ENCODE measurements around the gene AP1S3.

Gene AP1S3

DNA sequence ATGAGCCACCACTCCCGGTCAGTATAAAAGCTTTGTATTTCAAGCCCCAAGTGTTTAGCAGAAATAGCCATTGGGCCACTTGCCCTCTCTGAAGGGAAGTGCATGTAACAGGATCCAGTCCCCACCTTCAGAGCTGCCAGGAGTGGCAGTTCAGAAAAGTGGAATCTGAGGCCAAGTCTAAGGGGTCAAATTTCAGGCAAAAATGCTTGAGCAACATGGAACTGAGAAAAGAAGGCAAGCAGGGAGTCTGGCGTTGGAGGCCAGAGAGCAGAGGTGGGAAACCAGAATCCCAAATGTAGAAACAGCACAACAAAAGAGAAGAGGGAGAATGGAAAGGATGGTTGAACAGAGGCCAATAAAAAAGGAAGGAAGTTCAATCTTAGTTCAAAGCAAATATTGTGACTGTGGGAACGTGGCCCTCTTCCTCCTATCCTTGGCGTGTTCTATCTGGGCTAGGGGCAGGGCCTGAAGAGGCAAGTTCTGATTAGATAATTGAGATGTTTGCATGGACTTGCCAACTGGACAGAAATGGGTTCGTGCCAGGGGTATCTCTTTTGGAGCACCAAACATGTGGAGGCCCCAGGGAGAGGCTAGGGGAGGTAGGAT lies 102.2 kb downstream of the AP1S3 start:
- no peak overlapping the region for H3K4me3 ChIP-seq (ENCODE audit: low read depth, low read length)
- TF ChIP-seq, protein P1, sequence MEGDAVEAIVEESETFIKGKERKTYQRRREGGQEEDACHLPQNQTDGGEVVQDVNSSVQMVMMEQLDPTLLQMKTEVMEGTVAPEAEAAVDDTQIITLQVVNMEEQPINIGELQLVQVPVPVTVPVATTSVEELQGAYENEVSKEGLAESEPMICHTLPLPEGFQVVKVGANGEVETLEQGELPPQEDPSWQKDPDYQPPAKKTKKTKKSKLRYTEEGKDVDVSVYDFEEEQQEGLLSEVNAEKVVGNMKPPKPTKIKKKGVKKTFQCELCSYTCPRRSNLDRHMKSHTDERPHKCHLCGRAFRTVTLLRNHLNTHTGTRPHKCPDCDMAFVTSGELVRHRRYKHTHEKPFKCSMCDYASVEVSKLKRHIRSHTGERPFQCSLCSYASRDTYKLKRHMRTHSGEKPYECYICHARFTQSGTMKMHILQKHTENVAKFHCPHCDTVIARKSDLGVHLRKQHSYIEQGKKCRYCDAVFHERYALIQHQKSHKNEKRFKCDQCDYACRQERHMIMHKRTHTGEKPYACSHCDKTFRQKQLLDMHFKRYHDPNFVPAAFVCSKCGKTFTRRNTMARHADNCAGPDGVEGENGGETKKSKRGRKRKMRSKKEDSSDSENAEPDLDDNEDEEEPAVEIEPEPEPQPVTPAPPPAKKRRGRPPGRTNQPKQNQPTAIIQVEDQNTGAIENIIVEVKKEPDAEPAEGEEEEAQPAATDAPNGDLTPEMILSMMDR (IDR thresholded peaks at IDR 0.05; ENCODE audit: borderline replicate concordance, insufficient read depth, low read depth, low read length), result no peak

DNA sequence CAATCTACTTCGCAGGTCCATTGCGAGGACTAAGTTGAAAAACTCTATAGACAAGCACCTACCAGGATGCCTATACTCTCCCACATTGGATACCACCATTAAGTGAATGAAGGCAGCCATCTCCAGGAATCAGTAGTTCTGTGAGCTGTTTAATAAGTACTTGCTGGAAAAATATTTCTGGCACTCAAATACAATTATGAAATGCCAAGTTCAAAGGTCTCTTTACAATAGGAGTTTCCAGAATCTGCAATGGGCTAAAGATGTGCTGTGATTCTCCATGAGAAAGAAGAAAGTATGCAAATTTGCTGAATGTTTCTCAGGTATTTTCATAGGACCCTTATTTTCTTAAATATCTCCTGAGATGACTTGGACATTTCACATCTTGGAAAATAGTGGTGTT lies 103.0 kb downstream of the AP1S3 start:
- TF ChIP-seq, protein P1 (IDR thresholded peaks at IDR 0.05; ENCODE audit: borderline replicate concordance, insufficient read depth, low read depth, low read length), result no peak

DNA sequence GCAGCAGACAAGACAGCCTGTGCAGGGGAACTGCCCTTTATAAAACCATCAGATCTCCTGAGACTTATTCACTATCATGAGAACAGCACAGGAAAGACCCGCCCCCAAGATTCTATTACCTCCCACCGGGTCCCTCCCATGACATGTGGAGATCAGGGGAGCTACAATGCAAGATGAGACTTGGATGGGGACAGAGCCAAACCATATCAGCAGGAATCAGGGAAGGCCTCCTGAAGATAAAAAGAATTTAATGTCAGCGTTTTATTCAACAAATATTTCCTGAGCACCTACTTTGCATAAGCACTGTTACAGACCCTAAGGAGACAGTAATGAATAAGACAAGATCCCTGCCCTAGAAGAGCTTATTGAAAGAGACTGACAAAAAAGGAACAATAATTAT lies 105.0 kb downstream of the AP1S3 start:
- TF ChIP-seq, protein P1 (IDR thresholded peaks at IDR 0.05; ENCODE audit: borderline replicate concordance, insufficient read depth, low read depth, low read length), result no peak
- no peak overlapping the region for H3K4me3 ChIP-seq (ENCODE audit: low read depth, low read length)

More for the DNA sequence above, 103.0 kb downstream of the AP1S3 start:
- no peak overlapping the region for H3K4me3 ChIP-seq (ENCODE audit: low read depth, low read length)

DNA sequence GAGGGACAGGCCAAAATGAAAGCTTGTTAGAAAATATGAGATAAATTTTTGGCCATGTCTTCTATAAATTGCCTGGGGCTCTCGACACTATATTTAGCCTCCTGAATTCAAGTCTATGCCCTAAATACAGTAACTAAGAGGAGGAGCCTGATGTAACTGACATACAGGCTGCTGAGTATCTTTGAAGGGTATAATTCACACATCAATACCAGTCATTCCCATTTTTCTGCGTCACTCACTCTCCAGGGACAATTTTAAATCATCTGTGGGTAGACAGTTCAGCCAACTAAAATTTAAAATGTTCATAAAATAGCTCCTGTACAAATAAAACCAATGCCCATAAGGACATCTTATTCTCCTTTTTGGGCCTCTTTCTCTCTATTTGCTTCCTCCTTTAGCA lies 105.9 kb downstream of the AP1S3 start:
- H3K4me3 ChIP-seq (ENCODE audit: low read depth, low read length), result no peak overlapping the region
- TF ChIP-seq, protein P1 (IDR thresholded peaks at IDR 0.05; ENCODE audit: borderline replicate concordance, insufficient read depth, low read depth, low read length), result no peak

DNA sequence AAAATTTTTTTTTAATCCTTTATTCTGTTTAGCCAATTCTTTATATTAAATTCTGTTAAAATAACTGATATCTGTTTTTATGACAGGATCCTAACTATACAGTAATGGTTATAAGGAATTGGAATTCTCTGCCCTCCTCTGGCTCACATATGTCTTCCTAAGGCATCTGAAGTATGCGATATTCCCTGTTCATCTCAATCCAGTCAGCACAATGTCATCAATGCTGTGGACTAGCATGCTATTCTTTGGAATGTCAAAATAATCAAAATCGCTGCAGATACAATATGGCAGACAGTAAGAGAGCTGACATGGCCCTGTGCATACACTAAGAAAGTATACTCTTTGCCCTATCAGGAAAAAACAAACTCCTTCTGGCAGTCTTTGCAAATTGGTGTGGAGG lies 107.6 kb downstream of the AP1S3 start:
- no peak overlapping the region for H3K4me3 ChIP-seq (ENCODE audit: low read depth, low read length)
- TF ChIP-seq, protein P1 (IDR thresholded peaks at IDR 0.05; ENCODE audit: borderline replicate concordance, insufficient read depth, low read depth, low read length), result no peak

DNA sequence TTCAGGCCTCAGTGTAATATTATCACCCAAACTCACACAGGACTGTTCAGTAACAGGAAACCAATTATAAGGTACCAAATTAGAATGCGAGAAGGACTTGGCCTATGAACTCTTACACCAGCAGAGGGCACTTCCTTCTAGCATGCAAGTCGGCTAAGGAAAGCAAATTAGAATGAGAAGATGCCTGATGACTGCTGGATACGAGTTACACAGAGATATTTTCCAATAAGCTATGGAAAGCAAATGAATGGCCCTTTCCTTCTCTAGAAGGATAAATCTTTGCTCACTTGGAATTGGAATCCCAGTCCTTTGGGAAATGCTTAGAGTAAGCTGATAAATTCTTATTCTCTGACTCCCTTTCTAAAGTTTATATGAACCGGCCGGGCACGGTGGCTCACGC lies 109.8 kb downstream of the AP1S3 start:
- no peak overlapping the region for H3K4me3 ChIP-seq (ENCODE audit: low read depth, low read length)
- TF ChIP-seq, protein P1 (IDR thresholded peaks at IDR 0.05; ENCODE audit: borderline replicate concordance, insufficient read depth, low read depth, low read length), result peak; percentile 77
